Effector memory CD4-positive, alpha-beta T cell (primary cell): ENCODE data around the gene PPP2R2B.
"Not testable (repeated sequence)": the region's sequence is repeated elsewhere in the genome, so short reads cannot be mapped to it uniquely, and the experiment has no call there.

Experiments
- DNase-seq, 3 donors: peaks; one replicate each; pipeline ENCODE4 v3.0.0-alpha.2; 2020
- H3K27ac ChIP-seq: 2 replicates; pipeline ENCODE4 v1.7.0; 2013; ENCODE audit warnings: mild to moderate bottlenecking, low read length, moderate library complexity; ENCODE audit not compliant: insufficient read depth, poor library complexity, severe bottlenecking
- H3K27me3 ChIP-seq: replicated peaks from 2 replicates; pipeline ENCODE4 v1.7.0; 2013; ENCODE audit warnings: mild to moderate bottlenecking, low read length; ENCODE audit not compliant: insufficient read depth, control insufficient read depth, poor library complexity, severe bottlenecking
- H3K36me3 ChIP-seq: 2 replicates; pipeline ENCODE4 v1.7.0; 2013; ENCODE audit warnings: mild to moderate bottlenecking, low read length, moderate library complexity; ENCODE audit not compliant: control insufficient read depth, insufficient read depth
- H3K4me1 ChIP-seq: 2 replicates; pipeline ENCODE4 v1.7.0; 2013; ENCODE audit warnings: low read length, mild to moderate bottlenecking; ENCODE audit not compliant: control insufficient read depth, insufficient read depth, poor library complexity, severe bottlenecking
- H3K4me3 ChIP-seq: 2 replicates; pipeline ENCODE4 v1.7.0; 2013; ENCODE audit warnings: low read length, low read depth, mild to moderate bottlenecking; ENCODE audit not compliant: insufficient read depth, poor library complexity, severe bottlenecking
- H3K9me3 ChIP-seq: 2 replicates; pipeline ENCODE4 v1.7.0; 2013; ENCODE audit warnings: mild to moderate bottlenecking, low read length, moderate library complexity; ENCODE audit not compliant: control insufficient read depth

PPP2R2B gene

DNA sequence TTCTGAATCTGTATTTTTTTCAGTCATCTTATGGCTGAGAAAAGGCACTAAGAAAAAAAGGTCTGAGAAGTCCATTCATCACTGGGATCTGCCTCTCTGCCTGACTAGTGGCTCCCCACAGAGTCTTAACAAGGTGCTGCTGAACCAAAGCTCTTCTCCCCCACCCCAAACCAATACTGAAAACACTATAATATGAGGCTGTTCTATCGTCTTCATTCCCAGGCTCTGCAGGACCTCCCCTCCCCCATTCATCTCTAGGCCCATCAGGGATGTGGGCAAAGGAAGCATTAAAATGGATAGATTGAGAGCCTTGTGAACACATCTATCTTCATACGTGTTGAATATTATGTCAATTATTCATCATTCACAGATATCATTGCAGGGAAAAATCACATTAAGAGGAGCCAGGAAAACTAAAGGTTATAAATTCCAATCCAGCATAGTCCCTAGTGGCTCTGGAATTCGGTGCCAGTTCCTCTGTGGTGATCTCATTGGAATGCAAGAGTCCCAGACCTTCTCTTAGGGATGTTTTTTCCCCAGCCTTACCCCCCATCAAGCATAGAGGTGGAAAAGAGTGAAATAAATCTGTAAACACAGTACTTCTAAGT, 318.2 kb downstream of the PPP2R2B start:
- Histone ChIP-seq H3K4me3 (no peak overlapping the region), H3K9me3 (no peaks in the 10 kb centered on the region), H3K27me3 (no peaks in the 10 kb centered on the region), H3K4me1 (no peaks in the 10 kb centered on the region), H3K27ac (no peak overlapping the region), H3K36me3 (no peaks in the 10 kb centered on the region)
- no peak for DNase-seq

DNA sequence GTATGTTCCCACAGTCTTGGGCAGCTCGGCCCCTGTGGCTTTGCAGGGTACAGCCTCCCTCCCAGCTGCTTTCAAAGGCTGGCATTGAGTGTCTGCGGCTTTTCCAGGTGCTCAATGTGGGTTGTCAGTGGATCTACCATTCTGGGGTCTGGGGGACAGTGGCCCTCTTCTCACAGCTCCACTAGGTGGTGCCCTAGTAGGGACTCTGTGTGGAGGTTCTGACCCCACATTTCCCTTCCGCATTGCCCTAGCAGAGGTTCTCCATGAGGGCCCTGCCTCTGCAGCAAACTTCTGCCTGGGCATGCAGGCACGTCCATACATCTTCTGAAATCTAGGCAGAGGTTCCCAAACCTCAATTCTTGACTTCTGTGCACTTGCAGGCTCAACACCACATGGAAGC, 321.7 kb downstream of the PPP2R2B start:
- not testable (repeated sequence) for H3K9me3 ChIP-seq, H3K36me3 ChIP-seq, DNase-seq, H3K27me3 ChIP-seq, H3K27ac ChIP-seq, H3K4me3 ChIP-seq, H3K4me1 ChIP-seq

DNA sequence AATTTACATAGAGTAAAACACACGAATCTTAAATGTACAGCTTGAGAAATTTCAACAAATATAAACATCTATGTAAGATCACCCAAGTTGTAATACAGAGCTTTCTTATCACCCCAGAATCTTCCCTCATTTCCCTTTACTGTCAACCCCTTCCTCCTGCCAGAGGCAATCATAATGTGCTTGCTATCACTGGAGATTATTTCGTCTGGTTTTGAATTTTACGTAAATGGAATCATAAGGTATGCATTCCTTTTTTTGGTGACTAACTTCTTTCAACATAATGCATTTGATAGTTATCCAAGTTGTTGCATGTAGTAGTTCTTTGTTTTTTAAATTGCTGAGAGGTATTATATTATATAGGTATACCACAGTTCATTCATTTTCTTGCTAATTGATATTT, 325.1 kb downstream of the PPP2R2B start:
- H3K27me3 ChIP-seq, result no peaks in the 10 kb centered on the region
- H3K27ac ChIP-seq, result no peak overlapping the region
- no peak overlapping the region for H3K4me3 ChIP-seq
- no peaks in the 10 kb centered on the region for H3K36me3 ChIP-seq
- H3K9me3 ChIP-seq, result no peaks in the 10 kb centered on the region
- no peak for DNase-seq
- H3K4me1 ChIP-seq, result no peaks in the 10 kb centered on the region

DNA sequence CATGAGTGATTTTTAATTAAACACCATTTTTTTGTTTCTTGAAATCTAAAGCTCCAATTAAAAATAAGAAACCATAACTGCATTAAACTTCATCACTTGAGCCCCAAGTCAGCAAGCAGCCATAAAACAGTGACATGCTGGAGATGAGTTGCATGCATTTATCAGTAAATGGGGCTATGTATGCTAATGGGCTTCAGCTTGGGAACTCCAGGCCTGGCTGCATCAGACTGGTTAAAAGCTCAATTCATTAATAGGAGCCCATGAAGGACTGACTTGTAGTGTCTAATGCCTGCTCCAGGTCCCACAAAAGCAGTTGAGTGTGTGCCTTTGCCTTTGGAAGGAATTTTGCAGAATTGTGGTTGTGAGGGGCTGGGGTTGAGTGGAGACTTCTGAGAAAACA, 328.9 kb downstream of the PPP2R2B start:
- Histone ChIP-seq H3K4me1 (no peaks in the 10 kb centered on the region), H3K4me3 (no peak overlapping the region), H3K27me3 (no peaks in the 10 kb centered on the region), H3K9me3 (no peaks in the 10 kb centered on the region), H3K27ac (no peak overlapping the region), H3K36me3 (no peaks in the 10 kb centered on the region)
- no peak for DNase-seq

DNA sequence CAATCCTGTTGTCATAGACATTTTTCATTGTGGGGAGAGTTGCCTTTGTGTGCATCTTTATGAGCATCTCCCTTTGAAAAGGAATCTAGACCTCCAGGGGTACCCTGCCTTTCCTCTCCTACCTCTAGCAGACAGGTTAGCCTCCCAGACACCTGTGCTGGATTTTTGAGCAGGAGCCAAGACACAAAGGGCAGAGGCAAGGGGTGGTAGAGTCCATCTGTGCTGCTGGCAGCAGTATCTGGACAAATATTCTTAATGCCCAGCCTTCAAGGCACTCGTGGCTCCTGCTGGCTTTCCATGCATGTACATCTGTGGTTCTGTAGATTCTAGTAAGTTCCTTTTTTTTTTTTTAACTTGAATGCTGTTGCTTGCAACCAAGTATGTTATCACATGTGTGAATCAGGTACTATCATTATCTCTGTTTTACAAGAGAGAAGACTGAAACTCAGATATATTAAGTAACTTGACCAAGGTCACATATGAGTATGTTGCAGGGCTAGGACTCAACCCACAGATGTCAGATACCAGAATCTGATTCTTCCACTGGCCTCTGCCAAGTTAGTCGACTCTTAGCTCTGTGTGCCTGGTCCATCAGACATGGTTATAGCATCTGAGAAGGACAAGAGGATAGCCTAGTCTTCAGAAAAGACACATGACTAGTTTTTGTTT, 329.6 kb downstream of the PPP2R2B start:
- Histone ChIP-seq H3K4me1 (no peaks in the 10 kb centered on the region), H3K4me3 (no peak overlapping the region), H3K36me3 (no peaks in the 10 kb centered on the region), H3K27ac (no peak overlapping the region), H3K27me3 (no peaks in the 10 kb centered on the region), H3K9me3 (no peaks in the 10 kb centered on the region)
- DNase-seq, result no peak

DNA sequence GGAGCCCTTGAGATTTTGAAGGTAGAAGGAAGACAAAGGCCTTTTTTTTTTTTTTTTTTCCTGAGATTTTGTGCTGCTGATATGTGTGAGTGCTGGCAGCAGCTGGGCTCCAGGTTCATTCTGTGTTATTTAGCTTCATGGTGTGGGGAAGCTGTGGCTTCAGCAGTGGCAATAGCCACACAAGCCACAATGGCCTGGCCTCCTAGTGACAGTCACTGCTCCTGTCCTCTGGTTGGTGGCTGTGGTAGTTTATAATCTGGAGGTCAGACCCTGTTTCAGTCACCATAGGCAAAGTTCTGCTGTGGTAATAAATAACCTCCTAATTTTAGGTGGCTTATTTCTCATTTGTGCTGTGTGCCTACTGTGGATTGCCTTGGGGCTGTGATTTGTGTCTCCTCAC, 334.3 kb downstream of the PPP2R2B start:
- no peak for DNase-seq
- Histone ChIP-seq H3K4me1 (no peaks in the 10 kb centered on the region), H3K4me3 (no peak overlapping the region), H3K36me3 (no peaks in the 10 kb centered on the region), H3K9me3 (no peaks in the 10 kb centered on the region), H3K27ac (no peak overlapping the region), H3K27me3 (no peaks in the 10 kb centered on the region)

DNA sequence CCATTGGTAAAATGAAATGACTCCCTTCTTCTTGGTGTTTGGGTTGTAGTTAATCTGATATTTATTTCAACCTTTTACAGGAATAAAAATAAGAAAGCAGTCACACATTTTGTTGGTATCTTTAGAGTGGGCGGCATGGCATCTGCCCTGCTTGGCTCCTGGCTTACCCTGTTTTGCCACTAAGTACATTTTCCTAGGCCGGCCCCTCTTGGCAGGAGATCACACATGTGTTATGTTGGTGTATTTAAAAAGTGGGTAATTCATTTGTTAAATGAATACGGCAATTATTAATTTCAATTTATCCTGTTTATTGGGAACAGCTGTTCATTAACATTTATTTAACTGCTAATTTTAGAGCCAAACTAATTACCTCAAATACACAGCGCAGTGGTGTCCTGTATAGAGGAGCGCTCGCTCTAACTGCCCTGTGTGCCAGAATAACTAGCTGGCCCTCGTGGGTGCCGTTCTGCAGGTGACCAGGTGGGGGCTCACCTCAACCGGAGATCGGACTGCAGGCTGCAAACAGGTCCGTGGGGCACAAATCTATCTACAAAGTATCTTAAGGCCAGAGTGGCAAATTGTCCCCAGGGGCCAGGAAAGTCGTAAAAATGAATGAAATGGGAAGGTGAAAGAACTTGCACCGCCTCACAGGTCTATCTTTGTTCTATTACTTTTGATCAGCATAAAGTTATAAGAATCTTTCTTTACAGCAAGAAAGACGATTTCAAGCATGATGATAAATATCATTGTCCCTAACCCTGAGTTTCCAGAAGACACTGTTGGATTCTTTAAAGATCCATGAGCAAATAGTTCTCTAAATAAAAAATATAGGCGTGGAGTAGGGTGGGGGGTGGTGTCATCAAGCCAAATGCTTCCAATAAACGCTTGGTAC, 336.4 kb downstream of the PPP2R2B start:
- Histone ChIP-seq H3K27me3 (no peaks in the 10 kb centered on the region), H3K9me3 (no peaks in the 10 kb centered on the region), H3K36me3 (no peaks in the 10 kb centered on the region), H3K27ac (no peak overlapping the region), H3K4me3 (no peak overlapping the region), H3K4me1 (no peaks in the 10 kb centered on the region)
- DNase-seq, result peak; percentile 24 to 52 (median 38)

DNA sequence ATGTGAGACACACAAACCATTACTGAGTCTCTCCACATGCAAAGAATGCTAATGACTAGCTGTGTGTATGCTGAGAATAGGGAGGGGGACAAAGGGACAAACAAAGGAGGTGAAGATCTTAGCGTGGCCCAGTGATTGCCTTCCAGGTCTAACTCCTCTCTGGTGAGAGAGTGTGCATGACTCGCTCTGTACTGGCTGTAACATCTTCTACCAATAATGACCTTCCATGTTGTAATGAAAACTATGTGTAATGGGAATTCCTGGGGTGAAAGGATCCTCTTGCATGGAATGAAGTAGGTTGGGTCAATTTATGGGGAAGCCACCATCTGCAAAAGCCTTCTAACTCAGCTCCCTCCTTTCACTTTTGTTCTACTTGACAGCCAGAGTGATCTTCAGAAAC, 338.1 kb downstream of the PPP2R2B start:
- H3K4me3 ChIP-seq, result no peak overlapping the region
- H3K36me3 ChIP-seq, result no peaks in the 10 kb centered on the region
- no peaks in the 10 kb centered on the region for H3K9me3 ChIP-seq
- no peak for DNase-seq
- no peaks in the 10 kb centered on the region for H3K27me3 ChIP-seq
- H3K4me1 ChIP-seq, result no peaks in the 10 kb centered on the region
- H3K27ac ChIP-seq, result no peak overlapping the region

DNA sequence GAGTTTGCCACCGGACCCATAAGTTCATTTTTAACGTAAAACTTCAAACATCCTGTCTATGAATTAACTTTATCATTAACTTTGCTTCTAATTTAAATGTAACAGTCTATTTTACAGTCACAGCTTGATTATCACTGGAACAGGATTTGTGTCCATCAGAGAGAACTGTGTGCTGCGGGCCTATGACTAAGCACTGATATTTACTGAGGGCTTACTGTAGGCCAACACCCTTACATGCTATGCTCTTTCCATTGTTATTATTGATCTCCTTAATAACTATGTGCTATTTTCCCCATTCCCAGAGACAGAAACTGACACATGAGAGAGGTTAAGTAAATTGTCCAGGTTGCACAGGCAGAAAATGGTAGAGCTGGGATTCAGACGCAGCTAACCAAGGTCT, 338.6 kb downstream of the PPP2R2B start:
- DNase-seq, result no peak
- no peak overlapping the region for H3K27ac ChIP-seq

DNA sequence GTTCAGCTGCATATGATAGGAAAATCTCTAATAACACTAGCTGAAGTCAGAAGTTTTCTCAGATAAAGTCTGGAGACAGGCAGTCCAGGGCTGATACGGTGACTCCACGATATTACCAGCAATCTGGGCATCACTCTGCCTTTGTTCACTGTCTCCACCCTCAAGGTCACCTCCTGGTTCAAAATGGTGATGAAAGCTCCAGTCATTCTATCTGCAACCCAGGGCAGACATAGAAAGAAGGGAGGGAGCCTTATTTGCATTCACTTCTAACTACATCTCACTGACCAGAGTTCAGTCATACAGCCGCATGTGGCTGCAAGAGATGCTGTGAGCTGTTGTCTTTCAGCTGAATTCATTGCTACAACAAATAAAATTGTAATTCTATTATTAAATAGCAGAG, 340.1 kb downstream of the PPP2R2B start:
- H3K4me3 ChIP-seq, result no peak overlapping the region
- no peaks in the 10 kb centered on the region for H3K9me3 ChIP-seq
- H3K36me3 ChIP-seq, result no peaks in the 10 kb centered on the region
- no peak overlapping the region for H3K27ac ChIP-seq
- H3K4me1 ChIP-seq, result no peaks in the 10 kb centered on the region
- DNase-seq, result no peak
- no peaks in the 10 kb centered on the region for H3K27me3 ChIP-seq

More for the DNA sequence above, 338.6 kb downstream of the PPP2R2B start:
- Histone ChIP-seq H3K27me3 (no peaks in the 10 kb centered on the region), H3K36me3 (no peaks in the 10 kb centered on the region), H3K9me3 (no peaks in the 10 kb centered on the region), H3K4me1 (no peaks in the 10 kb centered on the region), H3K4me3 (no peak overlapping the region)
